H1 (cell line): Measurements from ENCODE around the gene SENP1. TPM values are rescaled to one million over a fixed set of nuclear protein-coding genes. Genes with fewer than 3 reads are reported as not detected.

ENCODE experiments used
- ATF2 ChIP-seq: IDR thresholded peaks from 2 replicates; pipeline ENCODE4 v1.6.1; 2012; ENCODE audit warnings: low read length, inconsistent platforms
- CHD7 ChIP-seq: fragments of 300-600 bp; sonication (generic); IDR thresholded peaks from 2 replicates; pipeline ENCODE4 v1.7.1; 2012; ENCODE audit warnings: low read length, moderate library complexity, mild to moderate bottlenecking, inconsistent platforms; ENCODE audit not compliant: insufficient replicate concordance
- GTF2F1 ChIP-seq: IDR thresholded peaks from 2 replicates; pipeline ENCODE4 v1.6.1; 2012; ENCODE audit warnings: low read depth, low read length, improper control_type of control experiment, borderline replicate concordance
- JUN ChIP-seq: IDR thresholded peaks from 2 replicates; pipeline ENCODE4 v1.6.1; 2011; ENCODE audit warnings: low read depth, mild to moderate bottlenecking, improper control_type of control experiment, low read length
- SAP30 ChIP-seq: fragments of 300-600 bp; sonication (generic); IDR thresholded peaks from 2 replicates; pipeline ENCODE4 v1.7.1; 2012; ENCODE audit warnings: low read length, moderate library complexity, mild to moderate bottlenecking, inconsistent platforms; ENCODE audit not compliant: insufficient read depth, insufficient replicate concordance
- SP1 ChIP-seq: IDR thresholded peaks from 2 replicates; pipeline ENCODE4 v1.6.1; 2011; ENCODE audit warnings: low read depth, low read length
- TBP ChIP-seq: IDR thresholded peaks from 2 replicates; pipeline ENCODE4 v1.6.1; 2011; ENCODE audit warnings: low read depth, low read length, improper control_type of control experiment
- USF2 ChIP-seq: IDR thresholded peaks from 2 replicates; pipeline ENCODE4 v1.6.1; 2011; ENCODE audit warnings: low read length, improper control_type of control experiment
- polyA plus RNA-seq, 7 experiments: library from polyadenylated mRNA; depleted of rRNA in 3 of 7; stranded (reverse) in 5 of 7; unstranded in 2 of 7; fragments of >200 nt in 5 of 7; fragments of 200-250 nt in 2 of 7; gene quantifications; 1 replicate in 5 of 7; 2 replicates in 1 of 7; 4 replicates in 1 of 7; pipeline versions ENCODE4 v1.2.1 to v1.2.3, GENCODE V29; 2011 to 2013; ENCODE audit warnings: missing spikeins in 2 of 7, mixed read lengths in 2 of 7
- total RNA-seq: library from RNA; stranded (reverse); fragmentation: NEBNext Ultra II Directional; extraction: Animal tissue kit (Norgen Biotek cat#: 25700); gene quantifications from 2 replicates; pipeline ENCODE4 v1.2.1, GENCODE V29; 2021

Gene SENP1
- total and polyA plus RNA-seq, 2 of the 8 experiments (the other 6 are each of a cell fraction or from before 2014, with no cell fraction given): 14.2 to 31.5 TPM

- no peak for TF ChIP-seq CHD7
- TF ChIP-seq TBP: no peak
- TF ChIP-seq SAP30: no peak
- TF ChIP-seq JUN: no peak
- no peak for TF ChIP-seq SP1
- no peak for TF ChIP-seq USF2
- no peak for TF ChIP-seq ATF2
- no peak for TF ChIP-seq GTF2F1
Measured at GRCh38 chr12:48080285-48080684, 25.6 kb downstream of the SENP1 start (continued).
